GM12874 (cell line): Measurements from ENCODE around the gene BRSK1.

Experiments
- TF ChIP-seq, protein P1 (sequence below): IDR thresholded peaks from 2 replicates; pipeline ENCODE4 v1.5.1; 2011; ENCODE audit warnings: low read depth, mild to moderate bottlenecking, control low read depth, low read length, moderate library complexity; ENCODE audit not compliant: insufficient read depth

BRSK1 gene

DNA sequence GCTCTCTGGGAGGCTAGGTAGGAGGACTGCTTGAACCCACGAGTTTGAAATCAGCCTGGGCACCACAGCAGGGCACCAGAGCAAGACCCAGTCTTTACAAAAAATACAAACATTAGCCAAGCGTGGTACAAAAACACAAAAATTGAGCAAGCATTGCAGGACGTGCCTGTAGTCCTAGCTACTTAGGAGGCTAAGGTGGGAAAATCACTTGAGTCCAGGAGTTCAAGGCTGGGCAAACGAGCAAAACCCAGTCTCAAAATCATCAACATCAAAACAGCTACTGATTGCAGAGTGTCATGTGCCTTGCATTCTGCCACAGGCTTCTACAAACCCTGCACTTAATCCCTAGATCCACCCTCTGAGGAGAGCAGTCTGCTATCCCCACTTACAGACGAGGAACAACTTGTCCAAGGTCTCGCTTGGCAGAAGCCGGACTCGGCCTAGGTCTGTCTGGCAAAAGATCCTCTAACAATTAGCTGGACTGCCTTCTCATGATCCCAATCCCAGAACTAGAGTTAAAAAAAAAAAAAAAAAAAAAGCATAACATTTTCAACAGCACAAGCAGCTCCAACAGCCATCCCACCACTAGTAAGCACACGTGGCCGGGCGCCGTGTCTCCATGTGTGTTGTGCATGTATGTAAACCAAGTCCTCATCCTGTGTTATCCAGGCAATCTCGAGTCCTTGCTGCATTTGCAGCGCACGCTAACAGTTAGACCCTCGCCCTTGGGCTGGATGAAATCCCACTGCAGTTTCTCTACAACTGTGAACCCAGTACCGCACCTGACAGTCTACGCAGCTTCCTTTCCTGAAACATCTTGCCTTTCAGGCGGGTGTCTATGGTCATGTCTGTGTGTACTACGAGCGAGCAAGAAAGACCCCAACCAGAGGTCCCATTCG lies 27.0 kb upstream of the BRSK1 start:
- TF ChIP-seq, protein P1, sequence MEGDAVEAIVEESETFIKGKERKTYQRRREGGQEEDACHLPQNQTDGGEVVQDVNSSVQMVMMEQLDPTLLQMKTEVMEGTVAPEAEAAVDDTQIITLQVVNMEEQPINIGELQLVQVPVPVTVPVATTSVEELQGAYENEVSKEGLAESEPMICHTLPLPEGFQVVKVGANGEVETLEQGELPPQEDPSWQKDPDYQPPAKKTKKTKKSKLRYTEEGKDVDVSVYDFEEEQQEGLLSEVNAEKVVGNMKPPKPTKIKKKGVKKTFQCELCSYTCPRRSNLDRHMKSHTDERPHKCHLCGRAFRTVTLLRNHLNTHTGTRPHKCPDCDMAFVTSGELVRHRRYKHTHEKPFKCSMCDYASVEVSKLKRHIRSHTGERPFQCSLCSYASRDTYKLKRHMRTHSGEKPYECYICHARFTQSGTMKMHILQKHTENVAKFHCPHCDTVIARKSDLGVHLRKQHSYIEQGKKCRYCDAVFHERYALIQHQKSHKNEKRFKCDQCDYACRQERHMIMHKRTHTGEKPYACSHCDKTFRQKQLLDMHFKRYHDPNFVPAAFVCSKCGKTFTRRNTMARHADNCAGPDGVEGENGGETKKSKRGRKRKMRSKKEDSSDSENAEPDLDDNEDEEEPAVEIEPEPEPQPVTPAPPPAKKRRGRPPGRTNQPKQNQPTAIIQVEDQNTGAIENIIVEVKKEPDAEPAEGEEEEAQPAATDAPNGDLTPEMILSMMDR = no peak

DNA sequence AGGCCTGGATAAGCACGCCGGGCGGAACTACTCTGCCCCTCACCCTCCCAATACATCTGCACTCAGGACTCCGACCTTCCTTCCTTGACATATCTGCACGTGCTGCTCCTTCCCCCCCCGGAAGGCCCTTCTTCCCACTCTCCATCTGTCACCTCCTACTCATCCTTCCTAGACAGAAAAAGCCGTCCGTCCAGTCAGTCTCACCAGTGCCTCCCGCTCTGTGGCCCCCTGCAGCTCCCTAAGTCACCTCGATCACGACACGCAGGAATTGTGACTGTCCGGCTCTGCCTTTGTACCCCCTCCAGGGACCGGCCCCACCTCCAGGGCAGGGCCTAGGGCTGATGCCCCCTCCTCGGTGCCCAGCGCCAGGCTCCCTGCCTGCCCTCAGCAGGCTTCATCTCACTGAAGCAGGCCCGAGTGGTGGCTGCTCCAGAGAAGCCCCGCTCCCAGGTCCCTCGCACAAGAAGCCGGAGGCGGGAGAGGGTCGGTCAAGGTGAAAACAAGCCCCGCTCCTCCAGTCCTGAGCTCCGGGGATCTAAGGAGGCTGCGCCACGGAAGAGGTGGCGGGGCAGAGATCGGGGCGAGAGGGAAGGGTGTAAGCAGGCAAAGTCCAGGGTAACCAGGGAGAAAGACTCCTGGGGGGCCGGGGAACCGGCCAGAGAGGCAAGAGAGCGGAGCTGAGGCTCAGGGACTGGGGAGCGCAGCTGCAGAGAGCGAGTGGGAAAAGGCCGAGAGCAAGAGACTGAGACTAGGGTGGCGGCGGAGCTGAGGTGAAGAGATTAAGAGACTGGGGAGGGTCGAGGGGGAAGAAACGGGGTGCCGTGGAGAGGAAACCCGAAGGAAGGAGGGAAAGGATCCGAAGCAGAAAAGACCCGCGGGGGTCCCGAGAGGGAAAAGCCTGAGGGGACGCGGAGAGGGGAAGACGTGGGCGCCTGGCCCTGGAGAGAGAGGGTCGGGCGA lies 26.1 kb upstream of the BRSK1 start:
- TF ChIP-seq, protein P1 = no peak

DNA sequence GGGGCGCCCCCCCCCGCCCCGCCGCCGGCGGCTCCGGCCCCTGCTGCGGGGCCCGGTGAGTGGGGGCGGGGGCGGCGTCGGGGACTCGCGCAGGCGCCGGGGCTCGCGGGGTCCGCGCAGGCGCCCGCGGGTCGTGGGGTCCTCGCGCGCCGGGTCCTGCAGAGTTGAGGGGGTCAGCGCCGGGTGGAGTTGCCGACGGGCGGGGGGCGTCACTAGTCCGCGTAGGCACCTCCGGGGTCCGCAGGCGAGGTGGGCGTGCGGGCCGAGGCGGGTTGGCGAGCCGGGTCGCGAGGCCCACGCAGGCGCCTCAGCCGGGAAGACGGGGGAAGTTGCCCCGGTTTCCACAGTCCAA lies 25.3 kb upstream of the BRSK1 start:
- TF ChIP-seq, protein P1 = no peak

DNA sequence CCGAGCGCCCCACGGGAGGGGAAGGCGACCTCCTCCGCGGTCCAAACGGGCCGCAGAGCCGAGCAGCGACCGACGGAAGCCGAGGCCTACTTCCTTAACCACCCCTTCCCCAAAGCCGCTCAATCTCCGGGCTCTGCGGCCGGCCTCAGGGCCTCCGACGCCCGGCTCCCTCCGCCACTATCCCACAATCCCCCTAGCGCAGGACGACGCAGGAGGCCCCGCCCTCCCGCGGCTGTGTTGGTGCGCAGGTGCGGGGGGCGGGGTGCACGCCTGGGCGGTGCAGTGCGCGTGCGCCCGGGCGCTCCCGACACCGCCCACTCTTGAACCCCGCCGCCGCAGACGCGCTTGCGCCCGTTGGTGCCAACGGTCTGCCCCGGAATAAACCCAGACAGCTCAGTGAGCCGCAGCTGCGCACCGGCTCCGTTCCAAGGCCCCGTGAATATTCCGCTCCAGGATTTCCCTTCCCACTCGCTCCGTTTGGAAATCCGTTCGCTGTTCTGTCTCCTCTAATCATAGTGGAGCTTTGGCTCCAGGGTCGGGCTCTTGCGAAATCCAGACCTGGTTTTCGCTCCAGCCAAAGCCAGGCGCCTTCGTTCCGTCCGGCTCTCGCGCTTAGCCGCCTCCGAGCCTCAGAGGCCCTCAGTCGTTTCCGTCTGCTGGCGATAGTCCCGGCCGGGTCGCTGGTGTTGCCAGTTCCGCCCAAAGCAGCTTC lies 24.8 kb upstream of the BRSK1 start, which contains the start of gene PPP6R1:
Gene PPP6R1, minus strand, starts transcription at position 190 of the 712 bp plus-strand sequence. CDS start 11,914 bp downstream, outside the sequence.
- TF ChIP-seq, protein P1 = no peak

DNA sequence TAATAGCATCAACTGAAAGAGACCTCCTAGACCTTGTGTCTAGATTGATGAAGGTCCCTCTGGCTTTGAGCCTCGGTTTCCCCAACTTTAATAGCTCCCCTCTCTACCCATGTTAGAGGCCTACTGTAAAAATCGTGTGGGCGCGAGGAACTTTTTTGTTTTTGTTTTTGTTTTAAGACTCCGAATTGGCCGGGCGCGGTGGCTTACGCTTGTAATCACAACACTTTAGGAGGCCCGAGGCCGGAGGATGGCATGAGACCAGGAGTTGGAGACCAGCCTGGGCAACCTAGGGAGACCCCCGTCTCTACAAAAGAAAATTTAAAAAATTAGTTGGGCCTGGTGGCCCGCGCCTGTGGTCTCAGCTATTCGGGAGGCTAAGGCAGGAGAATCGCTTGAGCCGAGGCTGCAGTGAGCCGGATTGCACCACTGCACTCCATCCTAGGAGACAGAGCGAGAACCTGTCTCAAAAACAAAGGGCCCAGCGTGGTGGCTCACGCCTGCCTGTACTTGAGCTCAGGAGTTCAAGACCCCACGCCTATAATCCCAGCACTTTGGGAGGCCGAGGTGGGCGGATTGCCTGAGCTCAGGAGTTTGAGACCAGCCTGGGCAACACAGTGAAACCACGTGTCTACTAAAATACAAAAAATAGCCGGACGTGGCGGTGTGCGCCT lies 24.1 kb upstream of the BRSK1 start:
- TF ChIP-seq, protein P1 = no peak

DNA sequence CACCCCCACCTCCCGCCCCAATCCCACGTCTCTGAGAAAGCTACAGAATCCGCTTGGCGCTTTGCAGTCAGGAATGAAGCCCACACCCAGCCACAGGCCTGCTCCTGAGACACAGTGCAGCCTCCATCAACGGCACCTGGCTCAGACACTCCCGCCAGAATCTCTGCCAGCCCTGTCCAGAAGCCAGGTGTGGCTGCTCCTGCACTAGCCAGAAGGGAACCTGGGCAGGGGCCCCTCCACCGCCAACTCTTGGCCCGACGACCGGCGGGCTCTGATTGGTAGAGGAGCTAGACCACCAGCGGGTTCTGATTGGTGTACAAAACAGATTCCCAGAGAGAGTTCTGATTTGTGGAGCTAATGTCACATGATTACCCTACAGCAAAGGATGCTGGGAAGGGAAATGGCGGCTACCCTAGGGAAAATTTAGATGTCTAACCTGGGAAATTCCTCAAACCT lies 22.1 kb upstream of the BRSK1 start:
- TF ChIP-seq, protein P1 = no peak
